CD4-positive, alpha-beta T cell treated with Interleukin-17A for 1 hour (primary cell): ENCODE data around the gene CTRB1.
"Not testable (repeated sequence)": the region's sequence is repeated elsewhere in the genome, so short reads cannot be mapped to it uniquely, and the experiment has no call there.

Experiments used
- DNase-seq: peaks from one replicate; pipeline ENCODE4 v3.0.0-alpha.2; 2020

The CTRB1 gene

DNA sequence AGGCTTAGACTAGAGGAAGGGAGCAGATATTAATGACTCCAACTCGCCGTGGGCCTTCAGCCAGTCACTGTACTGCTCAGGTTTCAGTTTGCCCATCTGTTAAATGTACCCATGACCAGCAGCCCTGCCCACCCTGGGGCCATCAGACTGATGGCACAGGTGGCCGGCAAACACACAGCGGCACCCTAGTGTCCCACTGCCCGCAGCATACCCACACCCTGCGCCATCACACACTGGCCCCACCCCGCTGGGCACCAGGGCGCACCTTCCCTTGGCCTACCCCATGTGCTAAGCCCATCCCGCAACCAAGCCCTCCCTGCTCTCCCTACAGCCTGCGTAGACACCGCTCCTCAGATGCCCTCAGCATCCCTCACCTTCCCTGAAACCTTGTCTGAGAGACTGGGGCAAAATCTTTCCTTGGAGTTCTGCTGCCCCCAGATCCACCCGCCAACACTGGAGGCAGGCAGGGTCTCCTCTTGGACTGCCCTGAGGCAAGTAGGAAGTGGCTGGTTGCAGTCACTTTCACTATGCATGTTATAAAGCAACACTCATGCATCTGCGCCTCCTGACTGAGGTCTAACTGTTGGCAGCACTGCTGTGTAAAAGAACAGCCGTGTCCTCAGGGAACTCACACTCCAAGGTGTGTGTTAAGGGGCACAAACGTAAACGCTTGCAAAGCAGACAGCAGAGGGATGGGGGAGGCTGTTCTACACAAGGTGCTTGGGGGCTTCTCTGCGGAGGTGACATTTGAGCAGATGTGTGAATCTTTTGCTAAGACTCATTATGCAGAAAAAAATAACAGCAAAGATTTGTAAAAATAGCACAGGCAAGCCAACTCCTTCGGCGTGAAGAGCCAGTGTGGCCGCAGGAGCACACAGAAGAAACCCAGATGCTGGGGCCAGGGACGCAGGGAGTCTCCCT lies 39.4 kb downstream of the CTRB1 start:
- no peak for DNase-seq

DNA sequence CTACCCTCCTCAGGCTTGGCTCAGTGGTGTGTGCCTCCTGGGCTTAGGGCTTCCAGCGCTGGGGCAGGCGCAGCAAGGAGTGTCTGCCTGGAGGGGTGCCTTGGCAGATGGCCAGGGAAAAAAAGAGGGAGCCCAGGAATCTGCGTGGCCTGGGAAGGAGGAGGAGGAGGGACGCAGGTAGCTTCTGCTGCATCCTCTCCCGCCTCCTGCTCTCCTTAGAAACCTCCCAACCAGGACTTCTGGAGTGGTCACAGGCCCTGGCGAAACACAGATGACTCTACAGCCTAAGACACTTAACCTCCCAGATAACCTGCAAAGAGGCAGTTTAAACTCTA lies 40.0 kb downstream of the CTRB1 start:
- no peak for DNase-seq

- DNase-seq = no peak
Observed at GRCh38 chr16:75260851-75261589, 42.2 kb downstream of the CTRB1 start.

- DNase-seq = no peak
Observed at GRCh38 chr16:75261590-75262078, 42.8 kb downstream of the CTRB1 start.

DNA sequence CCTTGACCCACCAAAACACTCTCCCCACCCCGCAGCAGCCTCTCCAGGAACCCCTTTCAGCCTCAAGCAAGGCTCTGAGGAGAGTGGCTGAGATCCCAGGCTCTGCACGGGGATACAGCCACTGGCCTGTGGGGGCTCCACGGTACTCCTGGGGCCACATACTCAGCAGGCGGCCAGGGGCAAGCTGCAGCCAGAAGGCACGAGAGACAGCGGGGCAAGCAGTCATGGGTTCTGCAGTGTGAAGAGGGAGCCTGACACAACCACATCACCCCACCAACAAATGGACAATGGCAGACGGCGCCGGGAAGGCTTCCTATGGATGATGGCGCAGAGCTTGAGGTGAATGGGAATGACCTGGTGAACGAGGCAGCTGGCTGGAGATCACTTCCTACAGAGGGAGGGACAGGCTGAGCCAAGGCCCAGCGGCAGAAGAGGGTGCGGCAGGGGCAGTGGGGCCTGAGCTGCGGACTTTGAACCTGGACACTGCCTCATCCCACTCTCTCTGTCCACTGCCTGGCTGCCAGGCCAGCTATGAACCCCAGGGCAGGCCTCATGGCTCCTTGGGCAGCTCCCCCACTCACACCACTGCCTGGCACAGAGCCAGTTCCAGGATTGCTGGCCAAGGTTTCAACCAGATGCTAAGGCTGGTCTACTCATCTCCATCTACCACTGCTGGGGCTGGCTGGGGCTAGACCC lies 43.5 kb downstream of the CTRB1 start:
- DNase-seq = no peak

GRCh38 chr16:75262800-75263127 lies 44.0 kb downstream of the CTRB1 start:
- DNase-seq = no peak

DNA sequence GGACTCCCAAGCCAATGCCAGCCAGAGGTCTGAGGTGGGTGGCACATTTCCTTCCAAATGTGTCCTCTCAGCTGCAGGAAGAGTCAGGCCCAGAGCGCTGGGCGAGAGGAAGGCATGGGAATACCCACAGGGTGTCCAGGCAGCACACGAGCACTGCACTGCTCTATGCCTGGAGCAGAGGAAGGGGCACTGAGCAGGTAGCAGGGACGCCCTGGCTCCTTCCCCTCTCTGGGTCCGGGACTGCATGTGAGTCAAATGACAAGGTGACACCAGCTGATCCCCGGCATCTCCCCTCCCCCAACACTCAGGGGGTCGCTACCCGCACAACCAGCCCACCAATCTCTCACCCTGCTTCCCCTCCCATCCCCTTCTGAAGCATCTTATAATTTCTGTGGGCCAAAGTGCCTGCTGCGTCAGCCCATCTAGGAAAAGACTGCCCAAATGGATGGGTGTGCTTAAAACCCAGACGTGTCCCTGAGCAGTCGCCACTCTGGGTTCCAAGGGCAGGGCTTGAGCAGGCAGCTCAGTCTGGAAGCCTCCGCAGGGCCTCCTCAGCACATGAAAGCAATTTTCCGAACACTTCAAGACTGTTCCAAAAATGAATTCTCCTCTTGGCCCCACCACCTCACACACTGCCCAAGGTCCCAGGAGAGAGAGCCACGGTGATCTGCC lies 44.6 kb downstream of the CTRB1 start:
- no peak for DNase-seq

DNA sequence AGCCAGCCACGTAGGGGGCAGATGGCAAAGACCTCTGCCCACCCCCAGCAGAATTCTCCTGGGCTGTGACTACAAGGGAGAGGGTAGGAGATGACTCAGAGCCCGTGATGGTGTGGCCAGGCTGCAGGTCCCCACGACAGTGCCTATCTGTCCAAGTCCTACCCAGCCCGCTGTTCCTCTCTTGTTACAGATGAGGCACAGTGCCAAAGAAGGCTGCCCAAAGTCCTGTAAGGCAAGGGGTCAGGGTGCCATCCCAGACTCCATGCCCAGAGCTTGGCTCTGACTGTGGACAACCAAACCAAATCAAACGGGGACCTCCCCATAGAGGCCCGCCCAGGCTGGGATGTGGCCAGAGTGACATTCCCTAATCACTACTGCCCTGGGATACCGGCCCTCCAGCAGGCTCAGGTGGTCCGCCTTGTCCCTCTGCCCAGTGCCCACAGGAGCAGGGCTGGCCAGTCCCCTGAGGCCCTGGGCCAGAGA lies 45.2 kb downstream of the CTRB1 start:
- no peak for DNase-seq

DNA sequence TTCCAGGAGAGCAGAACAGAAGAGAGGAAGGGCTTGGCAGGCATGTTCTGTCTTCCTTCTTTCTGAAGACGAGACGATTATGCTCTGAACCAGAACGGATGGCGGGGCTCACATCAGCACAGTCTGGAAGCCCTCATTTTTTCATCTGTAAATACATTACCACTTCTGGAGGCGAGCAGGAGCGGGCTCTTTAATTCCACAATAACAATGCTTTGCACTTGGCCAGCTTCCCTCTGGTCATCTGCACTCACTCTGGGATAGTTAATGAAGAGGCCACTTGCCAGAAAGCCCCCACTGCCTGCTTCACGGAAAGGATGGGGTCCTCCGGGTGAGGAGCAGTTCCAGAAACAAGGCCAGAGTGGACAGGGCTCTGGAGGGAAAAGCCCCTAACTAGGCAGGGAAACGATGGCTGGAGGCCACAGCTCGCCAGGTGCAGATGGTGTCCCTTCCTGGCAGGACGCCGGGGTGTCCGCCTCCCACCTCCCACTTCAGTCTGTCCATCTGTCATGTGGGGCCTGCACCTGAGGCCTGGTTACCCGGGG lies 45.7 kb downstream of the CTRB1 start:
- no peak for DNase-seq

GRCh38 chr16:75264999-75265910 lies 46.5 kb downstream of the CTRB1 start:
- no peak for DNase-seq

- DNase-seq = no peak
Observed at GRCh38 chr16:75265911-75266701, 47.3 kb downstream of the CTRB1 start.

GRCh38 chr16:75266738-75267630 lies 48.2 kb downstream of the CTRB1 start:
- no peak for DNase-seq

DNA sequence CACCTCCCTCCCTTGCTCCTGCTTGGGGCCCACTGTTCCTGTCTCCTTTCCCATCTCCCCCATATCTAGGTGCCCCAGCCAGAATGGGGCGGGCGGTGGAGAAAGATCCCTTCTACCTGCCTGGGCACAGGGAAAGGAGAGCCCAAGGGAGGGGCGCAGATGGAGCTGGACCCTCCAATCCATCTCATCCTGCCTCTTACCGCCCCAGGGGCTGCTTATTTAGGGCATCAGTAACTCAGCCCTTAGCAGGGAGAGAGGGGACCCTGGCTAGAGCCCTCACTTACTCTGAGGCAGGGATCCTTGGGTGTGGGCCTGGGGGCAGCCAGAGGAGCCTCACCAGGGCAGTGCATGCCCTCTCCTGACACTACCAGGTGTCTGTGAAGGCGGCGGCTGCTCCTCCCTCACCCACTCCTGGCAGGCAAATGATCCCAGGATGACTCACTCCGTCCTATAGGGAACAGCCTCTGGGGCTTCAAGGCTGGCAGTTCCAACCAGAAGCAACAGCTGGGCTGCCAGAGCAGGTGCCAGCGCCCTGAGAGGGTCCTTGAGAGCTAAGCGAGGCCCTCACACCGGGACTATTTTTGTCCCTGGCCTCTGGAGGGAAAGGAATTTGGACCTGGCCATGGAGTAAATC lies 49.0 kb downstream of the CTRB1 start:
- DNase-seq = no peak

DNA sequence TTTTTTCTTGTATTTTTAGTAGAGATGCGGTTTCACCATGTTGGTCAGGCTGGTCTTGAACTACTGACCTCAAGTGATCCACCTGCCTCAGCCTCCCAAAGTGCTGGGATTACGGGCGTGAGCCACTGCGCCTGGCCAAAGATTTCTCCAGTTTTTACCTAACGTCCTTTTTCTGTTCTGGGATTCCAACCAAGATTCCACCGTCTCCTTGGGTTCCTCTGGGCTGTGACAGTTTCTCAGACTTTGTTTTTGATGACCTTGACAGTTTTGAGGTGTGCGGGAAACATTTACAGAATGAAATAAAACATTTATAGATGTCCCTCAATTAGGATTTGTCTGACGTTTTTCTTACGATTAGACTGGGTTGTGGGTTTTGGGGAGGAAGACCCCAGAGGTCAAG lies 50.6 kb downstream of the CTRB1 start:
- DNase-seq = not testable (repeated sequence)

DNA sequence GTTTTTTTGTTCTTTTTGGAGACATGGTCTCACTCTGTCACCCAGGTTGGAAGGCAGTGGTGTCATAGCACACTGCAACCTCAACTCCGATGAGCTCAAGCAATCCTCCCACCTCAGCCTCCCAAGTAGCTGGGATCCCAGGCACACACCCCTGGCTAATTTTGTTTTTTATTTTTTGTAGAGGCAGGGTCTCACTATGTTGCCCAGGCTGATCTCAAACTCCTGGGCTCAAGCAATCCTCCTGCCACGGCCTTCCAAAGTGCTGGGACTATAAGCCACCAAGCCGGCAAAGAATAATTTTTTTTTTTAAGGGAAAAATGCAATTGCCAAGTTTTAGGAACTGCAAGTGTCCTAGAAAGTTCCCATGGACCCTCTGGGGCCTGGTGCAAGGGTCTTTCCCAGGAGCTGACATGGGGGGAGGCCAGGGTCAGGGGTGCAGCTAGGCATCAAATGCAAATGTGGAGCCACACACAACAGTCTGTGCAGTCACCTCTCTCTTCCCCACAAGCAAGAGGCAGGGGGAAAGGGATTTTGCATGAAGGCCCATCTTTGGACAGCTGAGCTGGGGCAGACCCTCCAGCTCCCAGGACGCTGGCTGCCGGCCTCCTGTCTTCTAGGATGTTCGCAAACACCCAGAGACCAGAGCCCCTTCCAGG lies 52.8 kb downstream of the CTRB1 start:
- DNase-seq = no peak

DNA sequence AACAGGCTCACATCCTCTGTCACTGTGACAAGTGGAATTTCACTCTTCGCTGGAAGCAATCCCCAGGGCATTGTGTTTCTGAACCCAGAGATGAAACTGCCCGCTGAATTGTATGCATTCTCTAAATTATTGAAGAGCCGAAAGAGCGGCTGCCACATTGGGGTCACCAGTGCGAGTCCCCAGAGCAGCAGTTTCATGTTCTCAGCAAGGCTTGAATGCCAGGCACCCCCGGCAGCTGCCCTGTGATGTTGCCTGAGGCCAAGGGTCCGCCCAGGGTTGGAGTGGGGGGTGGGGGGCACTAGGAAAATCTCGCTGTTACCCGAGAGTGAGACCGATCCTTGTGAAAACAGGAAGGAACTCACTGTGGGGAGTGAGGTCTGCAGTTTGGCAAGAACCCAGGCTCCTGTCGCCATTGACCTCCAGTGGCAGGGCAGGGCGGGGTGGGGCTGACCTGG lies 53.3 kb downstream of the CTRB1 start:
- DNase-seq = no peak

GRCh38 chr16:75272629-75273028 lies 53.8 kb downstream of the CTRB1 start:
- not testable (repeated sequence) for DNase-seq
